Measurements from ENCODE around the gene UGT1A8.

The UGT1A8 gene

GRCh38 chr2:233772153-233772552 is 154.7 kb downstream of the UGT1A8 start:
- no peak for DNase-seq

GRCh38 chr2:233772583-233772982 is 155.2 kb downstream of the UGT1A8 start:
- no peak for DNase-seq

- DNase-seq: no peak
Observed at GRCh38 chr2:233773854-233774253, 156.4 kb downstream of the UGT1A8 start.

GRCh38 chr2:233775414-233775813 is 158.0 kb downstream of the UGT1A8 start:
- DNase-seq: no peak

DNA sequence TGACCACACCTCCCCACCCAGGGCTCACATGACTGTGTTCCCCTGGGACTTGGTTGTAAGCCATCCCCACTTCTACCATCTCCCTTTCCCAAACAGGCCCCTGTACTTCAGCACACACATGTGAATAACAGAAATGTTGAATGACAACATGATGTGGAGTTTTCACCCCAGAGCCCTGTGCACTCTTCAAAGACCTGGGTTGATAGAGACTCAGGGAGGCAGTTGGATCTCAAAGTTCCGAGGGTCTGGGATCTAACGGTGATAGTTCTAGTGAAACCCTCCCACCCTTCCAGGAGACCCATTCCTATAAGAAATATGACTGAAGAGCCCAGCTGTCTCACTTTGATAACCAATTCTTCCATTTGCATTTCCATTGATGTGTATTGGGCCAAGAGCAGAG is 160.6 kb downstream of the UGT1A8 start, which contains the start of gene MROH2A:
Gene MROH2A (plus strand): TSS at position 301 of the 400 bp plus-strand sequence. CDS start 1,029 bp downstream, outside the sequence.
- no peak for DNase-seq

DNA sequence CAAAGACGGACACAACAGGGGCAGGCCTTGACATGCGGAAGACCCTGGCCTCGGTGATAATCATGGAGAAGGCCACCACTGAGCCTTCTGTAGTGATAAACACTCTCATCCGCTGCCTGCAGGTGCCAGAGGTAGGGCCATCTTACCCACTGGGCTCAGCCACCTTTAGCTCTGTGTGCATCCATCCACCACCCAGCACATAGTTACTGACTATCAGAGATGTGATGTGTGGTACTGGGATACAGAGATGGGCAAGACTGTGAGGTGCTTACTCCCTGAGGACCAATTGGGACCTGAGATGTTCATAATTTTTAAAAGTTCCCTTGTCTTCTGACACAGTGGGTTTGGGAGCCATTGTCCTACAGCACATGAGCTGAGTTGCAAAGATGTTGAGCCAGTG is 162.3 kb downstream of the UGT1A8 start:
- no peak for DNase-seq

GRCh38 chr2:233780771-233781170 is 163.3 kb downstream of the UGT1A8 start:
- no peak for DNase-seq

DNA sequence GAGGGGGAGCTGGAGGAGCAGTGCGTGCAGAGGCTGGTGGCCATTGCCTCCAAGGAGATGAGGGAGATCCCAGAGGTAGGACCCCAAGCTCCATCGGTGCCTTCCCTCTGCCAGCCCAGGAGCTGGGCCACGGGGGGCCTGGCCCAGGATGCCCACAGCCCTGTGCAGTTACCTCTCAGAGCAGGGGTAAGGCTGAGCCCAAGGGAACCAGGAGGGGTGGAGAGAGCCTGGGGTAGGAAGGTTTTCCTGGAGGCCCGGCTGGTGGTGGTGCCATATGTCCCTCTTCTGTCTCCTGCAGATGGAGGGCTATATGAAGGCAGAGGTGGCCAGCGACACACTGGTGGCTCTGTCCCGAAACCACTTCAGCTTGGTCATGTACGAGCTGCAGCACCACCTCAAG is 172.1 kb downstream of the UGT1A8 start:
- DNase-seq: no peak

DNA sequence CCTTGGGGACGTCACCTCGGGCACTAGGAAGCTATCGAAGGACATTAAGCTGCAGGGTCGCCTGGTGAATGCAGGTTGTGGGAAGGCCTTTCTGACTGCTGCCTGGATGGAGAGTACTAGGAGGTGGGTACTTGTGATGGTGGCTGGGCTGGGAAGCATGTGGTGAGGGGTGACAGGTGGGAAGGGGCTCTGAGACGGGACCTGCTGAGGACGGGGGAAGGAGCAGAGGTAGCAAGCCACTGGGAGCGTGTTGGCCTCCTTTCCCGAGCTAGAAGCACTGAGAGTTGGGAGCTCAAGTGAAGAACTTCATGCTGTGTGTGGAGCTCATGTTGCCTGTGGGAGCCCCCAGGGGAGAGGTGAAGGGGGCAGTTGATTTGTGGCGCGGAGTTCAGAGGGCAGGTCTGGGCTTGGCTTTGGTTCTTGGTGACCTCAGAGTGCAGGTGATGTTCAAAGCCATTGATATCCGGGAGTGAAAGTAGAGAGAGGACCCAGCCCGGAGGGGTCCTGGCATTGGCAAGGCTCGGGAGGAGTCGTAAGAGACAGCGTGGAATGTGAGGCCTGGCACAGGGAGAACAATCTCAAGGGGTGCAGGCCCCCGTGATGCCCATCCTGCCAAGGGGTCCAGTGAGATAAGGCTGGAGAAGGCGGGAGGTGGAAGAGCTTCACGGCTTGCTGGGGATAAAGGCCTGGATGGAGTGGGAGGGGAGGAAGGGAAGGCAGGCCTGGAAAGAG is 173.9 kb downstream of the UGT1A8 start:
- no peak for DNase-seq

DNA sequence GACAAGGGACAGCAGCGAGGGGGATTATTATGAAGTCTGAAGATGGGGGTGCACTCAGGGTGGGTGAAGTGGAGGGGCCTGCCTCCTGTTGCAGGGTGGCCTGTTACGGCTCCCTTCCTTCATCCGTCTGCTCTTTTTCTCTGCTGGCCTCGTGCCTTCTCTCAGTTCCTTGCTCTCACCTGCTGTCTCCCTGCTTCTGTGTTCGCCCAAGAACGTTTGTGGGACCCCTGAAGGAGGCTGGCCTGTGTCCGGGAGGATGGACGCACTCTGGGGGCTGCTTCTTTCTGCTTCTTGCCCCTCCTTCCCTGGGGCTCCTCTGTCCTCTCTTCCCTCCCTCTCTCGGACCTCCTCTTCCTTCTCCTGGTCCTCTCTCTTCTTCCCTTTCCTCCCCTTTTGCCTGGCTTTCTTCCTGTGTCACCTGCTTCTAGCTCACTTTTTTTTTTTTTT is 174.5 kb downstream of the UGT1A8 start:
- no peak for DNase-seq

- DNase-seq: no peak
Observed at GRCh38 chr2:233792720-233793119, 175.3 kb downstream of the UGT1A8 start.

- no peak for DNase-seq
Observed at GRCh38 chr2:233793465-233794127, 176.2 kb downstream of the UGT1A8 start.

DNA sequence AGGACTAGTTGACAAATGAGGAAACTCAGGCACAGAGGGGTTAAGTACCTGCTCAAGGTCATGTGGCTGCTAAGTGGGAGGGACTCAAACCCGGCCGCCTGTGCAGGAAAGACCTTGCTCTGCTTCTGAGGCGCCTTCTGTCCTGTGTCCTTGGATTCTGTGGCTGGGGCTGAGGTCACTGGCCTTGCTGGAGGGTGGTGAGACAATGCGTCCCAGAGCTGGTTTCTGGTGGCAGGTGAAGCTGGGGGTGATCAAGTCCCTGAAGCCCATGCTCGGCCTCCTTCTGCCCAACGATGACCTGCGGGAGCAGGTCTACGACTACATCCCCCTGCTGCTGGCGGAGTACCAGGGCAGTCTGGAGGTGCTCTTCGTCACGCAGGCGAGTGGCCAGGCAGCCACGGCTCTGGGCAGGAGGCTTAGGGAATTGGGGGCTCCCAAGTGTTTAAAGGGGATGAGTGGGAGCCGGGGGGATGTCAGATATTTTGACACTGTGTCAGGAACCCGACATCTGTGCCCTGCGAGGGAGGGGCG is 176.8 kb downstream of the UGT1A8 start:
- no peak for DNase-seq

GRCh38 chr2:233795735-233796171 is 178.3 kb downstream of the UGT1A8 start:
- no peak for DNase-seq

GRCh38 chr2:233796254-233796653 is 178.8 kb downstream of the UGT1A8 start:
- no peak for DNase-seq

- no peak for DNase-seq
Observed at GRCh38 chr2:233798335-233799086, 181.1 kb downstream of the UGT1A8 start.

GRCh38 chr2:233799087-233799665 is 181.7 kb downstream of the UGT1A8 start:
- DNase-seq: no peak

DNA sequence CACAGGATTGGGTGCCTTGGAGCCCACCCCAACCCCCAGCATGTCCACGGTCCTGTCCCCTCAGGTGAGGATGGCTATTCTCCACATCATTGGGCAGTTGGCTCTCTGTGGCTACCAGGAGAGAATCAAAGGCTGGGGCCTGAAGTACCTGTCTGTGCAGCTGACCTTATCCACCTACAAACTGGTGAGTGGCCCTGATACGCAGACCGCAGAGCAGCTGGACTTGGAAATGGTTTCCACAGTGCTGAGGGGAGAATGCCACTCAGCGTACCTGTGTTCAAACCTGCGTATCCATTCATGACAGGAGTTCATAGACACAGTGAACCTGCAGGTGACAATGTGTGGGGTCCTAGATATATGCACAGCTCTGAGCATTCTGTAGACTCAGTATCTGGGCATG is 182.3 kb downstream of the UGT1A8 start:
- DNase-seq: no peak

DNA sequence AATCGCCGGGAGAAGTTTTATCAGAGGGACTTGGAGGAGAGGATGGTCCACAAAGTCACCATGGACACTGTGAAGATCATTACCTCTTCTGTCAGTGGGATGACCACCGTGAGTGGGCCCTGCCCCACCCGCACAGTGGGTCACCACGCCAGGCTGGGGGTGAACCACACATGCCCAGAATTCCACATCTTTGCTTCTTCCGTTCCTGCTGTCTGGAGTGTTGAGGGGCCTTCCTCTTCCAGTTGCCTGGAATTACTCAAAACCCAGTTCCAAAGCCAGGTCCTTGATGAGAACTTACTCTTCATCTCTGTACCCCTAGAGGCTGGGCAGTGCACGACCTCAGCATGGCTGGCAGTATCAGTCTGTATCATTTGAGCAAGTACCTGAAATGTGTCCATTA is 182.8 kb downstream of the UGT1A8 start:
- DNase-seq: no peak

DNA sequence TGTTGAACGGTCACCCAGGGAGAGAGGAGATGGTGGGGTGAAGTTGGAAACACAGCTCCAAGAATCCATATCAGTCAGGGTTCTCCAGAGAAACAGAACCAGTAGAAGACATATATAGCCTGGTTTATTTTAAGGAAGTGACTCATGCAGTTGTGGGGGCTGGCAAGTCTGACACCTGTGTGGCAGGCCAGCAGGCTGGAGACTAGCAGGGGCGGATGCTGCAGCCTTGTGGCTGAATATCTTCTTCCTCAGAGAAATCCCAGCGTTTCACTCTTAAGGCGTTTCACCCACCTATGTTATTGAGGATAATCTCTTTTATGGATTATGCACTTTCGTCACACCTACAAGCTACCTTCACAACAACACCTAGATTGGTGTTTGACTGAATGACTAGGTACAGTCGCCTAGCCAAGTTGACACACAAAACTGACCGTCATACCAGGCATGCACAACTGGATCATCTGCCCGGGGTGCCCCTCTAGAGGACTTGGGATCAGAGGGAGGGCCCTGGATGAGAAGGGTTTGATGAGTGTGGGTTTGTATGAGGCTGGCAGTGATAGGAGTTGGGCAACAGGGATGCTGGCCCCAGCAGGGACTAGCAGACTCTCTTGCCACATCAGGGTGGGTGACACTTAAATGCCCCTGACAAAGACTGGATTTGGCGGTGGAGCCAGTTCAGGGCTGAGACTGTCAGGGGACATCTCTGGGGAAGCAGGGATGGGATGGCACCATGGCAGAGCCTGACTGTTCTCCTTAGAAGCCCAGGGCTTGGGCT is 184.1 kb downstream of the UGT1A8 start:
- DNase-seq: no peak

DNA sequence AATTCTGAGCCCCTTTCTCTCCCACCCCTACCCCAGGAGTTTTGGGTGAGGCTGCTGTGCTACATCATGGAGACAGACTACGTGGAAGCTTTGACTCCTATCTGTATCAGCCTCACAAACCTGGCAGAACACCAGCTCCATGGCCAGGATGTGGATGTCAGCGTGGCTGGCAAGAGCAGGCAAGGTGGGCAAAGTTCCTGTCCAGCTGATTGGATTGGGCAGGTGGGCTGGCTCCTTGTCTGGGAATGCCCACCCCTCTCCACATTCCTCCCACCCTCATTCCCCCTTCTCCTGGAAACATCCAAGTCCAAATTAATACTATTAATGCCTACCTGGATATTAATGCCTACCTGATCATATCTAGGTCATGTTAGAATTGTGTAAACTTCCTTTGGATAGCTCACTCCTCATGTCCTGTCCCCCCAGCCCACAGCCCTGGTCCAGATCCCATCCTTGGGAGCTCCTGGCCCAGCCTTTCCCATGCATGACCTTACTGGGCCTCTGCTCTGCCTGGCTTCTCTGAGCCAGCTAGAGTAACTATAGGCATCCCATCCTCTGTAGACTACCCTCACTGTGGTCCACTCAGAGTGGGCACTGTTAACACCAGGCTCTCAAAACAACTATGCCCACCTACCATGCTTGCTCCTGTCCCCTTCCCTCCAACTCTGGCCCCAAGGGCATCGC is 184.8 kb downstream of the UGT1A8 start:
- no peak for DNase-seq
